HG02610 (cell line): ENCODE results near the gene DEFB118.
"Not testable (repeated sequence)": the region's sequence is repeated elsewhere in the genome, so short reads cannot be mapped to it uniquely, and the experiment has no call there.

ENCODE experiments used
- ATAC-seq: cut with Tn5 transposase; IDR thresholded peaks from one replicate; pipeline ENCODE4 v1.9.1; 2021; ENCODE audit warnings: mild to moderate bottlenecking, moderate library complexity; ENCODE audit not compliant: unreplicated experiment

Gene DEFB118, protein sequence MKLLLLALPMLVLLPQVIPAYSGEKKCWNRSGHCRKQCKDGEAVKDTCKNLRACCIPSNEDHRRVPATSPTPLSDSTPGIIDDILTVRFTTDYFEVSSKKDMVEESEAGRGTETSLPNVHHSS

GRCh38 chr20:31368301-31368700, at the start of gene DEFB118:
Gene DEFB118 (plus strand): TSS chr20:31368601. CDS start chr20:31368651, 50 bp downstream.
- no peak for ATAC-seq

DNA sequence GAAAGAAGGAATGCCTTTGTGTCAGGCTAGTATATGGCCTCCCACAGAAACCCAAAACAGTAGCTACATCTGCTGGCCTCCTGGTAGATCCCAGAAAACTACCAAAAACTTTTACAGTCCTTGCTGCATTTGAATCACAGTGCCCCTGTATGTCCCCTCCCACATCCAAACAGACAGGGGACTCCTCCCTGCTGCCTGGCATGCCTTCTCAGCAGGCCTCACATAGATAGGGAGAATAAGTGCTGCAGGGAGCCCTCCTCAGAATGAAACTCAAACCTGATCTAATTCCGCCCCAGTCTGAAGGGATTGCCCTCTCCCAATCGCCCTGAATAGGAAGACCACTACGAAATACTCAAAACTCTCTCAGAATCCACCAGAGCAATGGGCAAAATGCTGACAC, 45.9 kb upstream of the DEFB118 start:
- no peak for ATAC-seq

GRCh38 chr20:31330893-31331292, 37.5 kb upstream of the DEFB118 start:
- no peak for ATAC-seq

GRCh38 chr20:31341470-31341869, 26.9 kb upstream of the DEFB118 start:
- no peak for ATAC-seq

- no peak for ATAC-seq
These were observed 12.4 kb upstream of the DEFB118 start for GRCh38 chr20:31355981-31356380.

GRCh38 chr20:31363295-31363694, 5.1 kb upstream of the DEFB118 start:
- ATAC-seq, result no peak

- ATAC-seq, result not testable (repeated sequence)
These were observed 4.1 kb upstream of the DEFB118 start for GRCh38 chr20:31364272-31364671.

- ATAC-seq, result no peak
These were observed 5.9 kb downstream of the DEFB118 start for GRCh38 chr20:31374346-31374745.

- ATAC-seq, result no peak
These were observed 22.1 kb downstream of the DEFB118 start, which contains the start of gene DEFB119 for GRCh38 chr20:31390490-31390889. Gene DEFB119 (minus strand): TSS chr20:31390590. CDS start chr20:31390483, 107 bp downstream.

GRCh38 chr20:31392836-31393235, 24.4 kb downstream of the DEFB118 start:
- no peak for ATAC-seq

GRCh38 chr20:31394900-31395299, 26.5 kb downstream of the DEFB118 start:
- no peak for ATAC-seq

DNA sequence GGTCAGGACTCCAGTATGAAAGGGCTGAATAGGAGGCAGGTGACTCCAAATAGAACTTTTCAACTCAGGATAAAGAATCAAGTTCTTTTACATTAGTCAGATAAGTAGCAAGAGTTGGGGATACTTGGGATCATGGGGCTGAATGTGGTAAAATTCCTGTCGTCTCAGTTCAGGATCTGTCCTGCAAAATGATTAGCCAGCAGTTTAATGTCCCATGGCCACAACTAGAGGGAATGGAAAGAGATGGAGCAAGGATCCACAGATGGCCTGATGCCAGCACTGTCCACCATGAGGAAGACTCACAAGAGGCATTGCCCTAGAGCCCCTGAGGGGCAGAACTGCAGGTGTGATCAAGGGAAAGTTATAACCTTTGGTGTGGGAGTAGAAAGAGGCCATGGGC, 35.5 kb downstream of the DEFB118 start:
- no peak for ATAC-seq

DNA sequence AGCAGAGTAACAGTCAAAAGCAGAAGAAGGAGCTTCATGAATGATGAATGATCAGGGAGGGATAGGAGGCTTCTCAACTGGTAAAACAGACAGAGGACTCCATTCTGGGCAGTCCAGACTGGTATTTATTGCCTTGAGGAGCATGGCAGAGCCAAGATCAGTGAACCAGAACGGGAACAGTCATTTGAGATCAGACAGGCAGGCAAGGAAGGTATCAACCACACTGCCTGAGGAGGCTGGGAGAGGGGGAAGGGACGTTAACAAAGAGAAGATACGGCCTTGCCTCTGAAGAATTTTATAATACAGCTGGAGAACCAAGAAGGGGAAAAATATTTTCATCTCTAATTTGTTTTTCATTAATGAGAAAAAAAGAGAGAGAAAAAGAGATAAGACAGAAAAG, 37.7 kb downstream of the DEFB118 start, which contains the start of gene DEFB121:
Gene DEFB121 (minus strand): TSS at position 101 of the 400 bp plus-strand sequence. CDS start 63 bp downstream, at position 38.
- ATAC-seq, result no peak

DNA sequence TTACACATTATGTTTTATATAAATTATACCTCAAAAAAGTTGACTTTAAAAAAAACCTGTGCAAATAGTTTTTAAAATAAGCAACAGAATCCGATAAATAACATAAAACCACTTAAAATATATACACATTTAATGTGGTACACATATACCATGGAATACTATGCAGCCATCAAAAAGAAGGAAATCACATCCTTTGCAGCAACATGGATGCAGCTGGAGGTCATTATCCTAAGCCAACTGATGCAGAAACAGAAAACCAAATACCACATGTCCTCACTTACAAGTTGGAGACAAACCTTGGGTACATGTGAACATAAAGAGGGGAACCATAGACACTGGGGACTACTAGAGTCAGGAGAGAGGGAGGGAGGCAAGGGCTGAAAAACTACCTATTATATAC, 41.6 kb downstream of the DEFB118 start:
- ATAC-seq, result no peak

GRCh38 chr20:31414381-31414780, 46.0 kb downstream of the DEFB118 start:
- ATAC-seq, result no peak

GRCh38 chr20:31415653-31416052, 47.3 kb downstream of the DEFB118 start:
- no peak for ATAC-seq

DNA sequence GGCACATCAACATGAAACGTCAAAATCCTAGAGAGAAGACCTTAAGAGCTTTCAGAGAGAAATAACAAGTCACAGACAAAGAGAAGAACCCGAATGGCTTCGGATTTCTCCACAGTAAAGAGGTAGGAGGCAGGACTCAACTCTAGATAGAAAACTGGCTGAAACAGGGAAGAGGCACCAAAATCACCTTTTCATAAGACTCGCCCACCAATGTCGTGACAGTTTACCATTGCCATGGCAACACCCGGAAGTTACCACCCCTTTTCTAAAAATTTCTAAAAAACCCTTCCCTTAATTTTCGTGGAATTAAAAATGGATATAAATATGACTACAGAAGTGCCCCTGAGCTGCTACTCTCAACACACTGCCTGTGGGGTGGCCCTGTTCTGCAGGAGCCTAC, 49.9 kb downstream of the DEFB118 start:
- ATAC-seq, result no peak
